GM19372 (cell line): ENCODE measurements around the gene RAB8B.

Experiments used
- ATAC-seq: cut with Tn5 transposase; IDR thresholded peaks from one replicate; pipeline ENCODE4 v1.9.1; 2021; ENCODE audit warnings: mild to moderate bottlenecking, low read depth, moderate library complexity; ENCODE audit not compliant: unreplicated experiment

Gene RAB8B

GRCh38 chr15:63260791-63261190 lies 71.4 kb downstream of the RAB8B start:
- no peak for ATAC-seq

- ATAC-seq = no peak
Measured at GRCh38 chr15:63261311-63261710, 71.9 kb downstream of the RAB8B start.

GRCh38 chr15:63263519-63263918 lies 74.1 kb downstream of the RAB8B start:
- no peak for ATAC-seq

GRCh38 chr15:63264688-63265293 lies 75.4 kb downstream of the RAB8B start:
- no peak for ATAC-seq

GRCh38 chr15:63274427-63274826 lies 85.0 kb downstream of the RAB8B start:
- no peak for ATAC-seq

GRCh38 chr15:63276342-63277037 lies 87.1 kb downstream of the RAB8B start:
- peak; percentile 8 for ATAC-seq

- ATAC-seq = peak; percentile 77
Measured at GRCh38 chr15:63277038-63277892, 87.9 kb downstream of the RAB8B start, which contains the start of gene APH1B. APH1B (plus strand) TSS chr15:63277605; CDS start chr15:63277624, 19 bp downstream.

- ATAC-seq = no peak
Measured at GRCh38 chr15:63277893-63278456, 88.6 kb downstream of the RAB8B start.

- ATAC-seq = no peak
Measured at GRCh38 chr15:63283126-63283525, 93.7 kb downstream of the RAB8B start.

GRCh38 chr15:63284335-63284734 lies 94.9 kb downstream of the RAB8B start:
- ATAC-seq = no peak

GRCh38 chr15:63287109-63287508 lies 97.7 kb downstream of the RAB8B start:
- no peak for ATAC-seq

- no peak for ATAC-seq
Measured at GRCh38 chr15:63288342-63288741, 98.9 kb downstream of the RAB8B start.

- ATAC-seq = no peak
Measured at GRCh38 chr15:63288778-63289378, 99.5 kb downstream of the RAB8B start.

- no peak for ATAC-seq
Measured at GRCh38 chr15:63291507-63291906, 102.1 kb downstream of the RAB8B start.

GRCh38 chr15:63292241-63292640 lies 102.8 kb downstream of the RAB8B start:
- no peak for ATAC-seq

GRCh38 chr15:63292771-63293170 lies 103.4 kb downstream of the RAB8B start:
- ATAC-seq = no peak

GRCh38 chr15:63294359-63294758 lies 105.0 kb downstream of the RAB8B start:
- no peak for ATAC-seq

- no peak for ATAC-seq
Measured at GRCh38 chr15:63295341-63295740, 105.9 kb downstream of the RAB8B start.

GRCh38 chr15:63296195-63296594 lies 106.8 kb downstream of the RAB8B start:
- no peak for ATAC-seq

- no peak for ATAC-seq
Measured at GRCh38 chr15:63299943-63300575, 110.7 kb downstream of the RAB8B start.
